CD4-positive, alpha-beta T cell treated with Interleukin-15 for 4 hours (primary cell): ENCODE data around the gene TMEM132E.

ENCODE experiments used
- DNase-seq: peaks from one replicate; pipeline ENCODE4 v3.0.0-alpha.2; 2020; ENCODE audit warnings: low spot score

The TMEM132E gene

DNA sequence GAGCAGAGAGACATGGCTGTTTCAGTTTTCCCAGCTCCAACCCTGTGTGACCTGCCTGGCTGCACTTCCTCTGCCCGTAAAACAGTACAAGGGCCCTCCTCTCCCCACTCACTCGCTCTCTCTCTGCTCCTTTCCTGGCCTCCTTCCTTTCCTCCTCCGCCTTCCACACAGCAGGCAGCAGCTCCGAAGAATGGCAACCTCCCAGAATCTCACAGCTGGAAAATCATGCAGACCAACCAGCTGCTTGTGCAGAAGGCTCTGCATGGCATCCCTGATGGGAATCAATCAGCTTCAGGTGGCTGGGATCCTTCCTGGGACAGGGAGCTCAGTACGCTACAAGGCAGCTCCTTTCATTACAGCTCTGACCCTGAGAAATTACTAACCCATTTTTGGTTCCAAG is 27.4 kb downstream of the TMEM132E start:
- no peak for DNase-seq

DNA sequence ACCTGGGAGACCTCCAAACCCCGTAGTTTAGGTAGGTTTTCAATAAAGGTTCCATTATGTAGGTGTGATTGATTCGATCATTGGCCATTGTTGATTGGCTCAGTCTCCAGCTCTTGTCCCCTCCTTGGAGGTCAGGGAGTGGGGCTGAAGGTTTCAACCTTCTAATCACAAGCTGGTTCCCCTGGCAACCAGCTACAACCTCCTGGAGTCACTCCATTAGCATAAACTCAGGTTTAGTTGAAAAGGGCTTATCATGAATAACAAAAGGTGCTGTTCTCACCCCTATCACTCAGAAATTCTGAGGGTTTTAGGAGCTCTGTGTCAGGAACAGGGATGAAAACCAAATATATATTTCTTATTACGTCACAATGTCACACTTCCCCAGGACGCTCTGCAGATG is 28.5 kb downstream of the TMEM132E start:
- no peak for DNase-seq

DNA sequence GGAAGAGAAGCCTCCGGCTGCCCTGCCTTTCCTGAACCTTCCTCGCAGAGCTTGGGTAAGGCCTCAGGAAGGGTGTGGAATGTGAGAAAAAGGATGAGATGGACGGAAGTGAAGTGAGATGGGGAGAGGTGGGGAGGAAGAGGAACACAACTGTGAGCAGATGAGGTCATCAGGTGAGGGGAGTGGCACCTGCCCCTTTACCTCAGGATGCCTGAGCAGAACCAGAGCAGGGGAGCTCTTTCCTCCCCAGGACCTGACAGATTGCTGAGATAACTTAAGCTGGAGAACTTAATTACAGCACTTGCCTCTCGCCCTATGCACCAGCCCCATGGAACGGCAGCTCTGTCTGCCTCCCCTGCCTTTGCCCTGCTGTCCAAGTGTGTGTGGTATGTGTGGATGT is 29.8 kb downstream of the TMEM132E start:
- no peak for DNase-seq

DNA sequence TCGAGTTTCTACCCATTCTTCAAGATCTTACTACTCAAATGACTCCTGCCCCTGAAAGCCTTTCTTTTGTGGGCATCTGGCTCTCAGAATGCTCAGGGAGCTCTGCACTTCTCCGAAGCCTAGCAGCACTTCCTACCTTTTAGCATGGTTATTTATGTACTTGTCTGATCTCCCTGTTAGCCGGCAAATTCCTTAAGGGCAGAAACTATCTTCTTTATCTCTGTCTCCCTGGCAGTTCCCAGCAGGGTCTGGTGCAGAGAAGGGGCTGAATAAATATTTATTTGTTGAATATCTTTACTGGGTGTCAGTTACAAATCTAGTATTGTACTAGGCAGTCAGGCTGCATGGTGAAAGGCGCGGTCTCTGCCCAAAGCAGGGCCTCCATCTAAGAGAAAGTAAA is 30.7 kb downstream of the TMEM132E start:
- DNase-seq = no peak

DNA sequence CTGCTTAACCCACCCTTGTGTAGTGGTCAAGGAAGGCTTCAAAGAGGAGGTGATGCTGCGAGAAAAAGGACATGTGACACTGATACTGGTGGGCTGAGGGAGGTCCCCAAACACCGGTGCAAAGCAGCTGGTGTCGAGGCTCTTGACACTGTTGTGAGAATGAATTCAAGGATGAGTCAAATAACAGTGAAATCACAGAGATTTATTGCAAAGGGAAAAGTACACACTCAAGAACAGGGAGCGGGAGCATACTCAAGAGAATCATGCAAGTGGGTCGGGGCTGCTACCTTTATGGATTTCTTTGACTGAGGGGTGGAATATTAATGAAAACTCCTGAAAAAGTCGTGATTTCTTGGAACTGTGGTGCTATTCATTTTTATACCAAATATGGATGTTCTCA is 31.1 kb downstream of the TMEM132E start:
- no peak for DNase-seq

DNA sequence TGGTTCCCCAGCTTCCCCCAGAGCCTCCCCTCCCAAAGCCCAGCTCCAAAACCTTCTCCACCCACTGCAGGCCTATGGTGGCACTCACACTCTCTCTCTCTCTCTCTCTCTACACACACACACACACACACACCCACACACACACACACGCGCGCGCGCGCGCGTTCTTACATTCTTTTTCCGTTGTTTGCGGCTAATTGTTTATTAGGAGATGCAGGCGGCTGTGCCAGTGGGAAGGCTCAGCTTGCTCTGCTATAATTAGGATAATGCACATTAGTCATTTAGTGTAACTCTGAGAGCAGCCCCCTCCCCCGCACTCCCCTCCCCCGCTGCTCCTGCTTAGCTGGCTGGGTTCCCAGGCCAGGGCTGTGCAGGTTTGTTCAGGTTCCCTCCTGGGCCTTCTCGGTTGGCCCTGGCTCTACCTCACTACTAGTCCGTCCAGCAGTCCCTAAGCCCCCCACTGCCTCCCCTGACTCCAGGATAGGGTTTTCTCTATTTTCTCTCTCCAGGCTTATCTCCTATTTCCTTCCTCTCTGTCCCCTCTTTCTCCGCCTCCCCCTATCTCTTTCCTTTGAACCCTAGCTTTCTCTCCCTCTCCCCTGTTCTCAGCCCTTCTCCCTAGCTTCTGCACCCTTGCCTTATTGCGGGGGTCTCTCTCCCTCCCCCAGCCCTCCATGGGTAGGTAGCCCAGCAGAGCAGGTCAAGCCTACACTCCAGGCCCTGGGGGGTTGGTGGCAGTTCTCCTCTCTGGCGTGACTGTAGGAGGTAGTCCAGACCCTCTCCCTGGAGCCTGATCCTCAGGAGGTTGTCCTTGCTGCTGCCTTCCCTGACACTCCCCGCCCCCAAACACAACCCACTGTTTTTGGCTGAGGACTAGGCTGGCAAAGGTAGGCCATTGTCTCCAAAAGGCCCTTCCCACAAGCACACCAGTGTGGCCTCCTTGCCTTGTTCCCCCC is 34.0 kb downstream of the TMEM132E start:
- no peak for DNase-seq

DNA sequence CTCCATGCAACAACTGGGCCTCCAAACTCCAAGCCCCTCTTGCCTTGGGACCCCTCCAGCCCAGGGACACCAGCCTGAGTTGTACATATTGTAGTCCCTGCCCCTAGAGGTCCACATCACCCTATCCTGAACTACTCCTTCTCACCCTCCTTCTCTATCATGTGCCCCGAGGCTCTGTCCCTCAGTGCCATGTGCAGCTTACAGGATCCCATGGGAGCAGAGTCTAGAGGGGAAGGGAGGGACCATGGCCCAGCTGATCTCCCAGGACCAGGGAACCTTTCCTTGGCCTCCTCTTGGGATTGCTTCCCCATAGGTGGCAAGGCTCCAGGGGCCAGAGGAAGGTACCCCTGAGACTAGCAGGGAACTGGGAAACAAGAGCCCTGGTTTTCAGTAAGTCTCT is 35.3 kb downstream of the TMEM132E start:
- no peak for DNase-seq

DNA sequence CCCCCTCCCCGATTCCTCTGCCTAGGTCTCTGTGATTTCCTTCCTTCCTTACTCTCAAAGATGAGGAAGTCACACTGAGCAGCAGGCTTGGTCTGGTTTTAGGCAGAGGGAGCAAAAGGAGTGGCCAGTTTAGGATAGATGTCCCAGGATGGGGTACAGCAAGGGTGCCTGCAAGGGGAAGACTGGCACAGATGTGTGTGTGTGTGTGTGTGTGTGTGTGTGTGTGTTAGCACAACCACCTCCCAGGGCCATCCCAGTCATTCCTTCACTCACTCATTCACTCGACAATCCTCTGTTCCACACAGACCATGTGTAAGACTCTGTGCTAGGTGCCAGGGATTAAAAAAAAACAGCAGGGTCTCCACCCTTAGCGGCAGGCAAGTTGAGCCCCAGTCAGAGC is 35.9 kb downstream of the TMEM132E start:
- no peak for DNase-seq

DNA sequence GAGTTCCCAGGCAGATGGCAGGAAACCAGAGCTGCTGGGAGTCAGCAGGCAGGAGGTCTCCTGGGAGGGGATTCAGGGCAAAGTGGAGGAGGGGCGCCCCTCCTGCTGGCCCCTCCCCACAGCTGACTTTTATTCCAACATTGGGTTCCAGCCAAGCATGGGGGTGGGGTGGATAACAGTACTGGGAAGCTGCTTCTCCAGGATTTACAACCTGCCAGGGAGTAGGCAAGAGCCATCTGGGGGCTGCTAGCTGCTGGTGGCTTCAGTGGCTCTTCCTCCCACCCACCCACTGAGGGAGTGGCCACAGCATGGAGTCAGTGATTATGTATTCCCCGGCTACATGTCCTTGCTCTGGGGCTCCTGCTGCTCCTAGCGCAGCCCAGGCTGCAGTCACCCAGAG is 36.8 kb downstream of the TMEM132E start:
- DNase-seq = no peak

DNA sequence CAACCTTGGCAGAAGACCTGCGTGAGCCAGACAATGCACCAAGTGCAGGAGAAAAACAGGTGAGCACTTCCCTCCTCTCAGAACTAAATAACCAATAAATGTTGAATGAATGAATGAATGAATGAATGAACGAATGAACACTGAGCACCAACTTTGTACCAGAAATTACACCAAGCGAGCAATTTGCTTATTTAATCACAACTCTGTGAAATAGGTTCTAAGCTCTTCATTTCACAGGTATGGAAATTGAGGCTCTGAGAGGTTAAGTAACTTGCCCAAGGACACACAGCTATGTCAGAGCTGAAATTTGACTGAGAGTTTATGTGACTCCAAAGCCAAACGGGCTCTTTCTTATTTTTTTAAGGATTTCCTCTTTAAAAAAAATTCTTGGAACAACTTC is 38.0 kb downstream of the TMEM132E start:
- DNase-seq = no peak

DNA sequence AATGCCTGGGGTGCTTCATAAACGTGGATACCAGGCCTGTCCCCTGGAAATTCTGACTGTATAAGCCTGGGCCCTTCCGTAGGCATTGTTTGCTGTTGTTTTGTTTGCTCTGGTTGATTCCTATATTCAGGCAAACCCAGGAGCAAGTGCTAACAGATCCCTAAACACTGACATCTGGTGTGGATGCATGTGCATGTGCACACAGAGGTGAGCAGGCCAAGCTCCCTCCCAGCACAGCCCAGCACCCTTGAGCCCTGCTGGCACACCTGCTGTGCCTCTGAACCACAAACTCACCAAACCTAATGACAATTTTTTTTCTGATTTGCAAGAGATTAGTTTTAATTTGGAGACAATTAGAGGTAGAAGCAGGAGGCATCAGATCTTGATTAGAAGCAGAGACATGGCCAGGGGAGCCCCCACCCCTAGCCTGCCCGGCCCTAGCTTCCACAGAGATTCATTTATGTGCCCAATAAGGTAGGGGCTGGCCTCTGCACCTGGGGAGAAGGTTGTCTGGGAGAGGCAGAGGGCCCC is 40.4 kb downstream of the TMEM132E start:
- no peak for DNase-seq

DNA sequence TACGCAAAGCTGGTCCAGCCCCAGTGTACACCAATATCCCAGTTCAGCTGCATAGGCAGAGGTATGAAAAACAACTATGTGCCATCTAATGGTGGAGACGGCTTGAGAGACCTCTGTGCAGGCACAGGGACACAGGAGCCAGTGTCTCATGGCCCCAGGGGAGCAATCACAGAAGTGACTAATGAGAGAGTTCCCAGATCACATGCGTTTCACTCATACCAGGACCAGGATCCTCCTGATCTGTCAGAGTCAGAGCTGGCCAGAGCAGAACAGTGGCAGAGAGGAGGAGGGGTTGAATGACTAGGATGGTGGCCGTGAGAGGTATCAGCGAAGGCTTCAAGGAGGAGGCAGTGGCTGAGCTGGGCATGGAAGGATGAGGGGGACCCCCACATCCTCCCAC is 41.1 kb downstream of the TMEM132E start:
- DNase-seq = no peak

DNA sequence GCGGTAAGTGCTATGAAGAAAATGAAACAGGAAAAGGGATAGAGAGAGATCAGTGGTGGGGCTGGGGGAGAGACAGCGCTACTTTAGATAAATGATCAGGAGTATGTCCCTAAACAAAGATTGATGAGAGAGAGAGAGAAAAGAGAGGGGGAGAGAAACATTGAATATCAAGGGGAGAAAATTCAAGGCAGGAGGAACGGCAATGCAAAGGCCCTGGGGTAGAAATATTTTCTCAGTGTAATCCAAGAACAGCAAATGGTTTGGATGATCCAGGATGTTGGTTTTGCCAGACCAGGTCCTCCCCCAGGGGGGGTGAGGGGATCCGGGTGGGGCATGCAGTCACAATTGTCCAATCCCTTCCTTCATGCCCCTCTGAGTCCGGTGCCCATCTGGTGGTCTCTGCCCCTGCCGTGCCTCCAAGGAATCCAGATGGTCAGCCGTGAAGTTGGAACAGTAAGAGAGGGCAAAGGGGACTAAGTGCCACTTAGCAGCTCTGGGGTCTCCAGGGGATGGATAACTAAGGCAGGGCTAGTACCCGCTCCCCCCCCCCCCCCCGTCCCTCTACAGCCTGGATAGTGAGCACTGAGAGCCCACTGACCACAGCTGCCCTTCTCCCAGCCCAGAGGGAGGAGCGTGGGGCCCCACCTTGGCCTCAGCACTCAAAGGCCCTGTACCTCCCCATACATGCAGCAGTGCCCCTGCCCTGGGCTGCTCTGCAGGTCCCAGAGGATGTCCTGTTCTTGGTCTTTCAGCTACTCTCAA is 43.7 kb downstream of the TMEM132E start:
- no peak for DNase-seq

DNA sequence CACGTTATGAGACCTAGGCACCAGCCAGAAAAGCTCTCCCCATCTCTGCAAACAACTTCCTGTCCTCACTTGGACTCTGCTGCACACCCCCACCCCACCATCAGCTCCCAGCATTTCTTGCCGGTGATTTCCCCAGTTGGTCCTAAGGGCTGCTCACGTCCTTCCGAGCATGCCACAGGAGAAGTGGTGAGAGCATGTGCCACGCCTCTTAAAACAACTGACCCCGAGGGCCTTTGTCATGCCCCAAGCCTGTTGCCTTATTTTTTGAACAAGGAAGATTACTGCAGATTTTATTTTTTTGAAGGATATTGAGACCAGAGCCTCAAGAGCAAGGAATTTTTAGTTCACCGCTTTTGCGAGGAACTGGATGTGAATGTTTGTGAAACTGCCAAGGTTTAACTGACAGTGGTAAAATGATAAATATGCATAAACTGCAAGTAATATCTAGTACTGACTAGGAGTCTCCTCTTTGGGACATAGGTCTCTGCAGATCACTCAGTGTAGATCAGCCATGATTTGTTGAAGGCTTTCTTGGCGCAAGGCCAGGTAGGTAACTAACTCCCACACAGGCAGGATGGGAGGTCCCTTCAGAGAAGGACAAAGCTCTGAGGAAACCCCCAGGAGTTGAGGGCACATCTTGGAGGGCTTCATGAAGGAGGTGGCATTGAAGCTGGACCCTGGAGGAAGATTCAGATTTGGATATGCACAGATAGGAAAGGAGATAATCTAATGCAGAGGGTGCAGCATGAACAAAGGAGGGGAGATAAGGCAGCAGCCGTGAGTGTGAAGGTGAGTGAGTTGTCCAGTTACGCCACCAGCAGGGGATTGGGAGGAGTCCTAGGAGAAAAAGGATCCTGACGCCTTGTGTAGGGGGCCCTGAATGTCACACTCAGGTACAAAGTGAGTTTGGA is 44.7 kb downstream of the TMEM132E start:
- no peak for DNase-seq

DNA sequence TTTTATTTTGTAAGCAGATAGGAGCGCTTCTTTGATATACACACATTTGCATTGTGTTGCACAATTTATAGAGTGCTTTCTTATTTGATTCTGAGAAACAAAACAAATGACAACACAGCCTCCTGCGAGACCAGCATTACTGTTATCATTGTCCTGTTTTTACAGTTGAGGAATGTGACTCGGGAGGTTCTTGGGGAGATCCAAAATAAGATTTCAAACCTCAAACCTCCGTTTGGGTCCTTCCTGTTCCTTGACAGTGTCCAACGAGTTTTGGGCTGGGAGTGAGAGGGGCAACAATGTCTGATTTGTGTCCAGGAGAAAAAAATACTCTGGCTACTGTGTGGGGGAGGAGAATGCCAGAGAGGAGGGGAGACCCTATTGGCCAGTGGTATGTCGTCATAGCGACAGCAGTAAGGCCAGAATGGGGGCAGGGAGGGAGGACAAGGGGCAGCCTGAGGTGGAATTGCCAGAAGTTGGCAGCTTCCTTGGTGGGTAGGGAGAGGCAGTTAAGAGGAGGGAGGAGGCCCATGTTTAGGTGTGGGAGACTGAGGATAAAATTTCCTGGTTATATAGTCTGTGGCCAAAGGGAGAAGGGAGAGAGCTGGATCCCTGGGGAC is 45.5 kb downstream of the TMEM132E start:
- no peak for DNase-seq

DNA sequence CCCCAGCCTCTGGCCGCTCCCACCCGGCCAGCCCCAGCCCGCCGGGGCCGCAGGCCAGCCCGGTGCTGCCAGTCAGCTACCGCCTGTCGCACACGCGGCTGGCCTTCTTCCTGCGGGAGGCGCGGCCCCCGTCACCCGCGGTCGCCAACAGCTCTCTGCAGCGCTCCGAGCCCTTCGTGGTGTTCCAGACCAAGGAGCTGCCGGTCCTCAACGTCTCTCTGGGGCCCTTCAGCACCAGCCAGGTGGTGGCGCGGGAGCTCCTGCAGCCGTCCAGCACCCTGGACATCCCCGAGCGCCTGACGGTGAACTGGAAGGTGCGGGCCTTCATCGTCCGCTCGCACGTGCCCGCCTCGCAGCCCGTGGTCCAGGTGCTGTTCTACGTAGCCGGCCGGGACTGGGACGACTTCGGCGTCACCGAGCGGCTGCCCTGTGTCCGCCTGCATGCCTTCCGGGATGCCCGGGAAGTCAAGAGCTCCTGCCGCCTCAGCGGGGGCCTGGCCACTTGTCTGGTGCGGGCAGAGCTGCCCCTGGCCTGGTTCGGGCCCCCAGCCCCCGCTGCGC is 46.8 kb downstream of the TMEM132E start:
- DNase-seq = no peak

DNA sequence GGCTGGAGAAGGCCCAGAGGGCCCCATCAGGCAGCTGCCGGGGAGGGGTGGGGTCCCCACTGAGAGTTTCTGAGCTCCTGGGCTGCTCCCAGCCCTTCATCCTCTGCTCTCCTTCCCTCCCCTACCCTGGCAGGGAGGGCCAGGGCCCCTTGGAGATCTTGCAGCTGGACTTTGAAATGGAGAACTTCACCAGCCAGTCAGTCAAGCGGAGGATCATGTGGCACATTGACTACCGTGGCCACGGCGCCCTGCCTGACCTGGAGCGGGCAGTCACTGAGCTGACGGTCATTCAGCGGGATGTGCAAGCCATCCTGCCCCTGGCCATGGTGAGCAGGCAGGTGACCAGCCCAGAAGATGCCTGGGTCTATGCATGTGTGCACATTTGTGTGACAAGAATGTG is 49.5 kb downstream of the TMEM132E start:
- no peak for DNase-seq

DNA sequence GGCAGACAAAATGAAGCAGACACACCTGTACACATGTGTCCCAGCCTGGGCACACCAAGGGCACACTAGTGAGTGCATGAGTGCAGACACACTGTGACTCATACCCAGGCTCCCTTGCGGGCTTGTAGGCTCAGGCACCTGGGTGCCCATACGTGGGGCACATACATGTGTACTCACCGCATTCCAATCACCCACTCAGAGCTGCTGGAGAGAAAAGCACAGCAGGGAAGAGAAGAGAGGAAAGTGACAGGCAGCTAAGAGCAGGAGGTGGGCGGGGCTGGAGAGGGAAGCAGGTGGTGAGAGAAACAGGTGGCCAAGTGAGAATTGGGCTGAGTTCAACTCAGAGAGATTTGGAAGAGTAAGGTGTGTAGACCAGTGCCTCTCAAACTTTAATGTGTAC is 54.0 kb downstream of the TMEM132E start:
- DNase-seq = no peak

DNA sequence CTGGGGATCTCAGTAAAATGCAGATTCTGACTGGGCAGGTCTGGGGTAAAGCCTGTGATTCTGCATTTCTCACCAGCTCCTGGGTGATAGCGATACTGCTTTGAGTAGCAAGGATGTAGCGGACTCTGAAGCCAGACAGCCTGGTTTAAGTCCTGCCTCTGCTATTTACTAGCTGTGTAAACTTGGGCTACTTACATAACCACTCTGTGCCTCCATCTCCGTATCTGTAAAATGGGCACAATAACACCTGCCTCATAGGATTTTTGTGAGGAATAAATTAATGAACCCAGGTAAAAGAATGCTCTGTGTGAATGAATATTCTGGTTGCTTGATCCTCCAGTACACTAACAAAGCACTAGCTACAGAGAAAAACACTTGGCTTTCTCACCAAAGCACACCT is 54.4 kb downstream of the TMEM132E start:
- DNase-seq = no peak

DNA sequence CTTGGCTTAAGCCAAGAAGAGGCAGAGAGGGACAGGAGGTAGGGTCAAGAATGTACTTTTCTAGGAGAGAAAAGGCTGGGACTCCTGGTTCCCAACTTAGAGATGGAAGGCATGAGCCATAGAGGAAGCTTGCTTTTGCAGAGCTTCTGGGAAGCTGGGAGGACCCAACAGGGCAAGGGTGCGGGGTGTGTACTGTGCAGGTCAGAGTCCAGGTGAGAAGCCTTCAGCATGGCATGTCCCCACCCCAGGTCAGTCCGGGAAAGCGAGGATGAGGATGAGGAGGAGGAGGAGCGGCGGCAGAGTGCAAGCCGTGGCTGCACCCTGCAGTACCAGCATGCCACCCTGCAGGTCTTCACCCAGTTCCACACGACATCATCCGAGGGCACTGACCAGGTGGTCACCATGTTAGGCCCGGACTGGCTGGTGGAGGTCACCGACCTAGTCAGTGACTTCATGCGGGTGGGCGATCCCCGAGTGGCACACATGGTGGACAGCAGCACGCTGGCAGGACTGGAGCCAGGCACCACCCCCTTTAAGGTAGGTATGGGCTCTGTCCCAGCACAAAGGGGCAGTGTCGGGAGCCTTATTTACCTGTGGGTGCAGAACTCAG is 55.3 kb downstream of the TMEM132E start:
- DNase-seq = no peak

DNA sequence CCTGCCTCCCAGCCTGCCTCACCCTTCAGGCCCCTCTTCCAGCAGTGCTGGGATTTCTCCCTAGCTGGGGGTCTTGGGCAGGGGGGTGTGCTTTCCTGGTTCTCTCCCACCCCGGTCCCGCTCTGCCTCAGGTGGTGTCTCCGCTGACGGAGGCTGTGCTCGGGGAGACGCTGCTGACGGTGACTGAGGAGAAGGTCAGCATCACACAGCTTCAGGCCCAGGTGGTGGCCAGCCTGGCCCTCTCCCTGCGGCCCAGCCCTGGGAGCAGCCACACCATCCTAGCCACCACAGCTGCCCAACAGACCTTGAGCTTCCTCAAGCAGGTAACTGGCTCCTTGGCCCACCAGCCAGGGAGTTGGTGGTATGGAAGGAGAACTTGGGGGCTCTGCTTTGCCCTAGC is 56.5 kb downstream of the TMEM132E start:
- no peak for DNase-seq
